CD4-positive, alpha-beta T cell treated with Interleukin-1 beta for 1 hour (primary cell): ENCODE data around the gene TRPV2.
"Not testable (repeated sequence)": the region's sequence is repeated elsewhere in the genome, so short reads cannot be mapped to it uniquely, and the experiment has no call there.

ENCODE experiments used
- DNase-seq, 2 donors: peaks; one replicate each; pipeline ENCODE4 v3.0.0-alpha.2; 2020 to 2022

Gene TRPV2

DNA sequence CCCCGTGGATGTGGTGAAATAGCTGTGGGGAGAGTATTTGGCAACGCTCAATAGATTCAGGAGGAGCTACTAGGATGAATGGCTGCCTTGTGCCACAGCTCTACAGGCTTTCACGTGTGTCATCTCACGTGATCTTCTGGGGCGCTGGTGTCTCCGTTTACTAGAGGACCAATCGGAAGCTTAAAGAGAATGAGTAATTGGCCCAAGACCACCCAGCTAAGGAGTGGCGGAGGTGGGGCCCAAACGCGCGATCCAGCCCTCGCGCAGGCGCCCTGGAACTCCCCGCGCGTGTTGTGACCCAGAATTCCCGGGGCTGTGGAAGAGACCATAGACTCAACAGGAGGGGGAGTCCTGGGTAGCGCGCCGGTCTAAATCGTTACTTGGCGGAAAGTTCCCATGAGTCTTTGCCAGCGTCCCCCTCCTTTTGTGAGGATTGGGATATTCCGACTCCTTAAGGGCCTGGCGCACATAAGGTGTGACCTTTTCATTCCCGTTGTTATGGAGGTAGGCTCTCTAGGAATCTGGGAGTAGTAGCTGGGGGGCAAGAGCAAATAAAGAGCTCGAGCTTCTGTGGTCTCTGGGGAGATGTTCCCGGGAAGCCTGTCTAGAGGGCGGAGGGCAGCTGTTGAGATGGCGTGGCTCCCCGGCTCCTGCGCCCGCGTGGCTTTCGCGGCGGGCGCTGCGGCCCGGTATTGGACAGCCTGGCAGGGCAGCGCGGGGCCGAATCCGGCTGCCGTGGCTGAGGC lies 23.4 kb downstream of the TRPV2 start:
- peak; percentile 98 for DNase-seq

DNA sequence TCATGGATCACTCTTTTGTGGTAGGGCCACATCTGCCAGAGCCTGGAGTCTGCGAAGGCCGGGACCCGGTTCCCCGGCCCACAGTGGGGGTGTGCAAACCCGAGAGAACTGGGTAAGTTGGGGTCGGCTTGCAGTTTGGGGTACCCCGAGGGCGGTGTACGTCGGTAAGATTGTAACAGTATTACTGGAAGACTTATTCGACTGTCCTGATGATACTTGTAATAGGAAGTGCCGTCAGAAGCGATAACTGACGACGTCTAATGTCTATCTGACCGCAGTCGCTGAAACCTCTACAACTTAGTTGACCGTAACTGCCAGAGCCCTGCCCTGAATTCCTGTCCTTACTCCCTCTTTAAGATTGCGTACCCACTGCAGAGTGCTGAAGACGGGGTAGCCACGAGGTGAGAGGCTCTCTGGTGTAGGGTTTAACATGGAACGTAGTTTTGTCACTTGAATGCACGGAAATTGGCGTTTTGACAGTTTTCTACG lies 24.0 kb downstream of the TRPV2 start:
- DNase-seq = peak; percentile 31 to 47

DNA sequence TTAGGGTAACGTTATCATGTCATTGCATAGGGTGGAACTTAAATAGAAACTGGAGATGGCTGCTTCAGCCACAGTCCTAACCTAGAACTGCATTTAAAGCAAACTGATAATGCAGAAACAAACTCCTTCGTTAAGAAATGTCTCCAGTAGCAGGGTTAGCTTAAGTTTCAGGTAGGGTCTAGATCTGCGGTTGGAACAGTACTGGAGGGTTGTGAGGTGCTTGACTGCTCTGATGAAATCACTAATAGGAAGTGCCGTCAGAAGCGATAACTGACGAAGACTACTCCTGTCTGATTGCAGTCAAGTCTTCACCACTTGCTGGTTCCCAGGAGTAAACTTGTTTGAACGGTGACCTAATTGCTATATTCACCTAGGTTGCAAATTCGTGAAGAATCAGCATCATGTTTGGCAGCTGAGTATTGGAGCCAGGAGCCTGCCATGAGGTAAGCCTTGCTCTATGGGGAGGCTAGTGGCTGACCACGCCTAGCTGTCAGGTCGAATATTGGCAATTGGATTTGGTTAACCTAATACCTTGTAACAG lies 24.5 kb downstream of the TRPV2 start:
- DNase-seq = peak; percentile 47 to 55

DNA sequence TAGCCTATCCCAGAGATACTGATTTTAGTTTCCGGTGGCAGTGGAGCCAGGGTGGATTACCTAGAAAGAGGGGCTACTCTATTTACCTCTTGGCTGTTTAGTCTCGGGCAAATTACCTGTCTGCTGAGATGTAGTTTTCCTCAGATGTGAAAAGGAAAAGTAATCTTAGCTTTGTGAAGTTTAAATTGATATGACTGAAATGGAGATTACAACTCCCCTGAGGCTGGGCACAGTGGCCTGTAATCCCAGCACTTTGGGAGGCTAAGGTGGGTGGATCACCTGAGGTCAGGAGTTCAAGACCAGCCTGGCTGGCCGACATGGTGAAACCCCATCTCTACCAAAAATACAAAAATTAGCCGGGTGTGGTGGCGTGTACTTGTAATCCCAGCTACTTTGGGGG lies 25.0 kb downstream of the TRPV2 start:
- DNase-seq = not testable (repeated sequence)

DNA sequence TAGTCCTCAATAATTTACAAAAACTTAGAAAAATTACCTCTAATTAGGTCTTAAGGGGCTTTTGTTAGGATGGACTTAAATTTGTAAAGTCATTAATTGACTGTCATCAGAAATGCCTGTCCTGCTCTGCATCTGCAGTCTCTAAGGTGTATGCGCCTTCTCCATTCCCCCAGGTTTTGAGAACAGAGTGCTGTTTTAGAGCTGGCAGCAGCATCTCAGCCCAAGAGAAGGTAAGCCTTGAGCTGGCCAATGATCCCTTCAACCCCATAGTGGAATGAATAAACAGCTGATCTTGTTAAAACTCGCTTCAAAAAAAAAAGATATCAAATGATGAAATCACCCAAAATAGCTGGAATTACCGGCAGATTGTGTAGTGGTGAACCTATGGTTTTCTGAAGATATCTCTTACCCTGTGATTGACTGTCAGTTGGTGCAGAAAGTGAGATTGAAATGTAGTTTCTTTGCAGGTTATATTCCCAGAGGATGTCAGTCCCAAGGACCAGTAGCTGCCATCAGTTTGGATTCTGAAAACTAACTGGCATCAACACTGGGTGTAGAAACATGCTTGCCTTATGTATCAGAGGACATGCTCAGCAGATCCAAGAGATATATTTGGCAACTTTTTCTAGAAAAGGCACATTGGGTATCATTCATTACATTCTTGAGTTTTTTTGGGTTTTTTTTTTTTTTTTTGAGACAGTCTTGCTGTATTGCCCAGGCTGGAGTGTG lies 25.7 kb downstream of the TRPV2 start:
- no peak for DNase-seq

DNA sequence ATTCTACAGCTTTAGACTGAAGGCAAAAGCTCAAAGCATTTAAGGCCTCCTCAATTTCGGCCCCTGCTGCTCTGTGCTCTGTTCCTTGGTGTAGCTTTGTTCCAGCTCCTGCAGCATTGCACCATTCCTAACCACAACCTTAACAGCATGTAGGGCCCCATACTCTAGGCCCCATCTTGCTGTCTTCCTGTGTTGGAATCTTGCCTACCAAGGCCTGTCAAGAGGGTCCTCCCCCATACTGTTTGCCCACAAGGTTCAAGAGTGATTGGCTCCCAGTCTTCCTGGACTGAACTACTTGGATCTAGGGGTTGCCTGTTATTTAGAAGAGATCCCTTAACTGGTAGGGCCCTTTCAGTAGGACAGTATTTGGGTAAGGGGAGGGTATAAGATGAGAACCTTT lies 26.8 kb downstream of the TRPV2 start:
- DNase-seq = no peak

DNA sequence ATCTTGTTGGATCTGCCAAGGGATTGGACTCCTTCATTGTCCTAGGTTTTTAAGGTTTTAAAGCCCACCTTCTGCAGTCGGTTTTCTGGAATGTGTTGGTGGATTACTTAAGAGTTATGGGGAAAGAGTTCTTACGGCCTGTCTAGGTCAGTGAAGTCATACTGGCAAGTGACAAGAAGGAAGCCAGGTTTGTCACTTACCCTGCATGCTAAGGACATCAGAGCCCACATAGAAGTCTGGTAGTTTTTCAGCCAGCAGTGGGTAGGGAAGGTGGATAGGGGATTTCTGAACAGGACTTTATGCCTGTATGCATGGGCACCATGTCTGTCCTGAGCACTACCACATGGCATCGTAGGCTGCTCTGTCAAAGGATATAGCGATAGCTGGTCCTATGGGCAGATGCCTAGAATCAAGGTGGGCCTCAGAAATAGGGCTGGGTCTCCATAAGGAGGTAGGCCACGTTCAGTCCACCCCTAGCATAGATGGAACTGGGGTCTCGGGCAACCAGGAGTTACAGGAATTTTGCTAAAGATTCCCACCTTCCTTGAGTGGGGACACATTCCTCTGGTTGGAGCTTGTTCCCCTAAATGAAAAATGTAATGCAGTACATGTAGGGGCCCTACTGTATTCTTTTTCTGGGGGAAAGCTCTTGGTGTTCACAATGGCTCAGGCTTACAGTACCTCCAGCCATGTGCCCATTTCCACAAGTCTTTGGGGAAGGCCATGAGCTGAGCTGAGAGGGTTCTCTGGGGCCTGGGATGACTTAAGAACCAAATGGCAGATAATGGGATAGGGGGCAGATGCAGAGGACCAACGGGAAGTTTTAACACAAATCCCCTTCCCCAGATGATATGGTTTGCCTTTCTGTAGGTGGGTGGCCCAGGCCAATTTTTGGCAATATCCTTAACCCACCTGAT lies 27.5 kb downstream of the TRPV2 start:
- DNase-seq = no peak

DNA sequence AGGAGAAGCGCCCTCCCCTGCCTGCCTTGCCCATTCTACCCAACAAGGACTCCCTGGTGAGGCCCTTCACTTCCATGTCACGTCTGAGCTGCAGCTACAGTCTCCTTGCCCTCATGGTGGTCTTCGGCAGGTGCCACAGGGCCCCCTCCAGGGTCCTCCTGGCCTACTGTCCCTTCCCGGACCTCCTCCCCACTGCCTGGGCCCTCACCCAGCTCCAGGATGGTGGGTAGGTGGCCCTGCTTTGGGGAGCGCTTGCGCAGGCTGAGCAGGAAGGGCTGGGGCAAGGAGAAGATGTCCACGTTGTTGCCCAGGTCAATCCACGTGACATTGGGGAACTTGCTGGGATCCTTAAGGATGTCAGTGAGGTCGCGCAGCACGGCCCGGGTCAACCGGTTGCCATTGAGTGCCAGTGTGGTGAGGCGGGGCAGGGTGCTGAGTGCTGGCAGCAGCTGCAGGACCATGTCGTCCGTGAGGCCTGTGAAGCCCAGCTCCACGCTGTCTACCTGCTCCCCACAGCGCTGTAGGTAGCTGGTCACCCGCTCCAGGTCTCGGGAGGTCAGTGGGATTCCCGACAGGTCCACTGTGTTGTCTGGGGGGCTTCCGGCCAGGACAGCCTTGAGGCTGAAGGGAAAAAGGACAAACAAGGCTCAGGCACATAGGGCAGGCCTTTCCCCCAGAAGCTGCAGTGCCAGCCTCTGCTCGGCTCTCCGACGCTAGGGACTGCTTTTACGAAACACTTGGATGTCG lies 28.3 kb downstream of the TRPV2 start:
- no peak for DNase-seq

DNA sequence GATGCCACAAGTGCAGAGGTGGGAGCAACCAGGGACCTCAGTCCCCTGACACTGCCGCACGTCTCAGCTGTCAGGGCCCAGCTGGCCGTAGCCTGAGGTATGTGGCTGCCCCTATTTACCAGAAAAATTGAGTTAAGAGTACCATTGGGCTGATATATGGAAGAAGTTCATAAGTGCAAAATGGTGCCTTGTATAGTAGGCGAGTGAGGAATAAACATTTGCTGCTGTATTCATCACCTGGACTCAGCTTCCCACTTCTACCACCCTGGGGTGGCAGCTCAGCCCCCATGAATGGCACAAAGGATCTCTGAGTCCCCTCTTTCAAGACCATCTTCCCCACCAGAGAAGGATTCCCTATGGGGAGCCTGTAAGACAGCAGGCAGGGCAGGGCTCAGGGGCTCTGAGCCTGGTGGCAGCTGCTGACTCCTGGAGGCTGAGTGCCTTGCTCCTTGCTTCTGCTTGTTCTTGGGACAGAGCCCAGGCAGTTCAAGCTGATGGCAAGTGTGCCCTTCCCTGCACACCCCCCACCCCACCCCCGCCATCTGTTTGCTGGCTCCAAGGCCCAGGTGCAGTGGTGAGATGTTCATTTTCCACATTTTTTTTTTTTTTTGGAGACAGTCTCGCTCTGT lies 29.0 kb downstream of the TRPV2 start:
- no peak for DNase-seq

DNA sequence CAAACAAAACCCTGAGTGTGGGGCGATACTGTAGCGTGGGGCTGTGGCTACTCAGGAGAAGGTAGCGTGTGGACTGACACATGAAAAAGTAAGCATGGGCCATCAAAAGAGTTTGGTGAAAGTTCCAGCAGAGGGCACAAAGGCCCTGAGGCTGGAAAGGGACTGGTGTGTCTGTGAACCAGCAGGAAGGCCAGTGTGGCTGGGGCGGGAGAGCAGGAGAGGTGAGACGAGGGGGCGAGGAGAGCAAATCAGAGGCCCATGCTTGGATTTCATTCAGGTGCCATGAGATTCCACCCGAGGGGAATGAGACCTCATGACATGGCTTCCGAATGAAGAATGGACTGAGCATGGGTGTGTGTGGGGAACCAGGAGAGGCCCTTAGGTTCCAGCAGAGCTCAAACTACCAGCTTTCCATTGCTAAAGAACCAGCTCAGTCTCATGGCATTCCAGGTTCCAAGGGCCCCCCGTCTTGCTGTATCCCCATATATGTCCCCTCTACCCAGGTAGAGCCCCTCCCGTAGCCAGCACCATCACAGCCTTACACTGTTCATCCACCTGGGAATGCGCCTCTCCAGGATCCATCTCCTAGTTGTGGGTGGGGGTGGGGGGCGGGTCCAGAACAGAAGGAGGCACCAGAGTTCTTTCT lies 31.1 kb downstream of the TRPV2 start:
- no peak for DNase-seq

DNA sequence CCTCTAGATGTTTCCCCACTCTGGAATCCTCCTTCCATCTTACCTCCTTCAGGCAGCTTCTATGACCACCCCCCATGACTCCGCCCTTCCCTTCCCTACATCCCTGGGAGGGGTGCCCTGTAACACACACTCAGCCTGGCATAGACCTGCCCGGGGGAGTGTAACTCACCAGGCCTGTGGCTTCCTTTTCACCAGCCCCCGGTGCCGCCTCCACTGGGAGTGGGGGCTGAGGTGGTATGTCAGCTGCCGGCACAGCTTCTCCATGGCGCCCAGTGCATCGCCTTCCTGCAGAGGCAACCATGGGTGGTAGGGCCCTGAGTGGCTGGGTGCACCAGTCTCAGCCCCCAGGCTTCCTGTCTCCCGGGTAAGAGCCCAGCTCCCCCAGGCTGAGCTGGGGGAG lies 32.3 kb downstream of the TRPV2 start:
- no peak for DNase-seq

DNA sequence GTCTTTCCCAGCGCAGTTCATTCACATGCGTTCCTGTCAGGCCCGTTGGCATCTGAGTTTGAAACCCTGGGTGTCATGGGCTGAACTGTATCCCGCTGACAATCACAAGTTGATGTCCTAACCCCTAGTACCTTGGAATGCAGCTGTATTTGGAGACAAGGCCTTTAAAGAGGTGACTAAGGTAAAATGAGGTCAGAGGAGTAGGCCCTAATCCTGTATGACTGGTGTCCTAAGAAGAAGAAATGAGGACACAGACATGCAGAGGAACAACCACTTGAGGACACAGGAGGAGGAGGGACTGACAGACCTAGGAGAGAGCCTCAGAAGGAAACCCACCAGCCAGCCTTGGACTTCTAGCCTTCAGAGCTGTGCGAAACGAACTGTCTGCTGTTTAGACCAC lies 33.1 kb downstream of the TRPV2 start:
- no peak for DNase-seq

DNA sequence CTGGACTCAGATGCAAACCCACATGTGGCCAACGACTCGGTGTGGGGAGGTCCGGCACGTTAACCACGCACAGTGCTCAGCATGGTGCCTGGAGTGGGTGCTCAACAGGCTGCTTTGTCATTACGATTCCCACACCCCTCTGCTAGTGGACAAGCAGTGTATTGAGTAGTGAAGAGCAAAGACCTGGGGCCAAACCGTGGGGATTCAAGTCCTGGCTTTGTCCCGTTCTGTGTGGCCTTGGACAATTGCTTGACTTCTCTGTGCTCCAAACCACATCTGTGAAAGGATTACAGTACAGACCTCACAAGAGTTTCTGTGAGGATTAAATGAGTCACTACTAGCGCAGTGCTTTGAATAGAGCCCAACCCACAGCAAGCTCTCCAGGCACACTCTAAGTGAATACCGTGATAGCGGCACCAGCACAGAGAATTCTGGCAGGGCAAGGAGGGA lies 33.8 kb downstream of the TRPV2 start:
- DNase-seq = no peak

DNA sequence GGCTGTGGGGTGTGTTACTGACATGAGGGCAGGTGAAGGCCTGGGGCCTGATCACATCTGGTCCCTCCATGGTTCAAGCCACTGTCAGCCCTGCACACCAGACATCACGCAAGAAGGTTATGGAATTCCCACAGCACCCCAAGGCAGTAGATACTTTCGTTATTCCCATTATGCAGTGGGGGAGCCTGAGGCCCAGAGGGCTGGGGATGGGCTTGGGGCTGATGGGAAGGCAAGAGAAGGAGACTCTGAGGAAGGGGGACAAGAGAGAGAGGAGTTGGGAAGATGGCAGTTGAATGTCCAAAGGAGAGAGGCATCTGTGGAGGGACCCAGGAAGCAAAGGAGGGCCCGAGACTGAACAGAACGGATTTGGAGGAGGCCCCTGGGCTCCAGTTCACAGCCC lies 34.7 kb downstream of the TRPV2 start:
- DNase-seq = no peak

DNA sequence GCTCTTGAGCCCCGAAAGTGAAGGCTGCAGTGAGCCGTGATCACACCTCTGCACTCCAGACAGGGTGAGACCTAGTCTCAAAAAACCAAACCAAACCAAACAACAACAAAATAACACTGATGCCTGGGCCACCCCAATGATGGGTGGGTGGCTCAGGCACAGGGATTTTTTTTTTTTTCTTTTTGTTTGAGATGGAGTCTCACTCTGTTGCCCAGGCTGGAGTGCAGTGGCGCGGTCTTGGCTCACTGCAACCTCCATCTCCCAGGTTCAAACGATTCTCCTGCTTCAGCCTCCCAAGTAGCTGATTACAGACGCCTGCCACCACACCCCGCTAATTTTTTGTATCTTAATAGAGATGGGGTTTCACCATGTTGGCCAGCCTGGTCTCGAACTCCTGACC lies 36.9 kb downstream of the TRPV2 start:
- DNase-seq = not testable (repeated sequence)

DNA sequence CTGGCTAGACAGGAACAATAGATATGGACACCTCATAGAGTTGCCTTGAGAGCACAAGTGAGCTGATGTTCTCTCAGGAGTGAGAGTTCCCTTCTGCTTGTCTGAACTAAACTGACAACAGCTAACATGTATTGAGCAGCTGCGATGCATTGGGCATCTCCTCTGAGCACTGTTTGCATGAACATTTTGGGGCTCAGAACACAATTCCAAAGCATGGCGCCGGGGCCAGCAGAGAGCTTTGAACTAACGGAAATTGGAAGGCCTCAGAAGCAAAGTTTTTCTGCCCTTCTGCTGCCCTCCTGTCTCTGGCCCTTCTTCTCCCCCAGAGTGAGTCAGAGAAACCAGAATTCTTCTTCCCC lies 38.1 kb downstream of the TRPV2 start:
- no peak for DNase-seq

DNA sequence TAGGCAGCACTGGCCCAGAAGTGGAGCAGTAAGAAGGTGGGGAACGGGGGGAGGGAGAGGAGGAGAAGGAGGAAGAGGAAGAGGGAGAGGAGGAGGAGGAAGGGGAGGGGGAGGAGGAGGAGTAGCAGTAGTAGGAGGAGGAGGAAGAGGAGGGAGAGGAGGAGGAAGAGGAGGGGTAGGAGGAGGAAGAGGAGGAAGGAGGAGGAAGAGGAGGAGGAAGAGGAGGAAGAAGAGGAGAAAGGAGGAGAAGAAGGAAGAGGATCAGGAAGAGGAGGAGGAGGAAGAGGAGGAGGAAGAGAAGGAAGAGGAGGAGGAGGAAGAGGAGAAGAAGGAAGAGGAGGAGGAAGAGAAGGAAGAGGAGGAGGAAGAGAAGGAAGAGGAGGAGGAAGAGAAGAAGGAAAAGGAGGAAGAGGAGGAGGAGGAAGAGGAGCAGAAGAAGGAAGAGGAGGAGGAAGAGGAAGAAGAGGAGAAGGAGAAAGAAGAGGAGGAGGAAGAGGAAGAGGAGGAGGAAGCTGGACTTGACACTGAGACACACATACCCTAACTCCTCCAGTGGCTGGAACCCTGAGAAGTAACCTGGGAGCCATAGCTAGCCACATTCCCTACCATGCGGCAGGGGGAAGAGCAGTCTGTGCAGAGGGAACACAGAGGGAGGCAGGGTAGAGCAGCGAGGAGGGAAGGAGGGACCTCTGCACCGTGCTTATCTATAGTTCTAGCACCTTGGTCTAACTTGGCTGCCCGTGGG lies 40.8 kb downstream of the TRPV2 start:
- no peak for DNase-seq

DNA sequence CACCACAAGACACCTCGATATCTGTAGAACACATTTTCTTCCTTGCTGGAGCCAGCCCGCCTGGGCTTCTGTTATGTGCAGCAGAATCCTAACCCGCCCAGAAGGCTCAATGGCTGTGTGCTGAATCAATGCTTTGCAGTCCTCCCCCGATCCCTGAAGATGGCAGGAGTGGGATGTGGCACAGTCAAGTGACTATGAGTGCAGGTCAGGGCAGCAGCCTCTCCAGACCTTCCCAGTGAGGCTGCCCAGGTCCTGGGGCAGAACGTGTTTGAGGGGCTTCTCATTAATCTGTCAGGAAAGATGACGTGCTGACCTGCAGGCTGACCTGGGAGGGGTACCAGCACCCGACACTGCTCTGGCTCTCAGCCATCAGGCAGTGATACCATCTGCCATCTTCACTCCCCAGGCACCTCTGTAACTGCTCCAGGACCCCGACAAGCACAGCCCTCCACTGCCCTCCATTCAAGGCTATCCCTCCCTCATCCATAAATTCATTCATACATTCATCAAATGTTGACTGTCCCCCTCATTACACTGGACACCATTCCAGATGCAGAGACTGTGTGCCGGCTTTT lies 41.5 kb downstream of the TRPV2 start:
- no peak for DNase-seq

DNA sequence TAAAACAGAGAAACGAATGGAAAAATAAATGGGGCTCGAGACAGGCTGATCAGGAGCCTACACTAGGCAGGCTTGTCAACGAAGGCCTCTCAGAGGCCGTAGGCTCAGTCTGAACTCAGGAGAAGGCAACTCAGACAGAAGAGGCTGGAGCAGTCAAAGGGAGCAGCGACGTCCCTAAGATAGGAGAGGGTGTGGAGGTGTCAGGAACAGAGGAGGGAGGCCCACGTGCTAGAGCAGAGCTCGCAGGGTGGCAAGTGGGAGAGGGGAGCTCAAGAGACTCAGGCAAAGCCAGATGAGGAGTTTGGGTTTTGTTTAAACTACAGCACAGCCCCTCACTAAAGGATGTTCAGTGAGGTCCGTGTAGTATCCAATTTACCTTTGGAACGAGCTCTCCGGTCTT lies 43.9 kb downstream of the TRPV2 start:
- DNase-seq = no peak
